IPS-NIHi11 (cell line): ENCODE data around the gene MAP3K2.

Experiments
- DNase-seq: peaks from one replicate; pipeline ENCODE4 v3.0.0; 2012; ENCODE audit warnings: mixed read lengths, low spot score

Gene MAP3K2

DNA sequence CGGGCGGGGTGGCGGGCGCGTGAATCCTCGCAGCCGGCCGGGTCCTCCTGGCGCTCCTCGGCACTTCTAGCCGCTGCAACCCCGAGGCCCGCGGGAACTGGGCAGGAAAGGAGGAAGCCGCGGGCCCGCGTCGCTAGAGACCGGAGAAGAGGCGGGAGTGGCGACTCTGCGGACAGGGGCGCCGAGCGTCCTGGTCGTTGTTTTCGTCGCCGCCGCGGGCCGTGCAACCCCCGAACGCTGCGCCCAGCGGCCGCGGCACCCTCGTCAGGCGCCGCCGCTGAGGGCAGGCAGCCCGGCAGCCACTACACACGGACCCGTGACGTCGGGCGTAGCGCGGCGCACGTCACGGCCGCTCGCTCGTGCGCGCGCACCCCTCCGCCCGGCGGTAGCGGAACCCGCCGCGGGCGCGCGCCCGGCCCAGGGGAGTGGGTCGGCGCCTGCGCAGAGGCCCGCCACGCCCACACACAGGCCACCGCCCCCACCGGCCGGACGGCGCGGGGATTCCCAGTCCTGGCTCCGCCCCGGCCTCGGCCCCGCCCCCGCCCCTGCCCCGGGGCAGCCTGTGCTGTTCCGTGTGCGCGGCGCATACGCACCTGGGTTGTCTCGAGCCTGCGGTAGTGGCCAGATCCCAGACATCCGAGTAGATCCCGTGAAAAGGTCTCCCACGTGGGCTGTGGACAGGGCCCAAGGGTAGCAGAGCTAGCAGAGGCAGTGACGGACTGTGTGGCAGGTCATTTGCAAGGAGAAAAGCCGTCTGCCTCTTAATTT is at the start of gene MAP3K2:
TSS of gene MAP3K2 (minus strand) at position 321 of the 768 bp plus-strand sequence. CDS start 44,846 bp downstream, outside the sequence.
- peak; percentile 99 for DNase-seq

GRCh38 chr2:127437056-127437455 is 49.3 kb upstream of the MAP3K2 start:
- no peak for DNase-seq

- no peak for DNase-seq
Observed at GRCh38 chr2:127434515-127434914, 46.7 kb upstream of the MAP3K2 start.

DNA sequence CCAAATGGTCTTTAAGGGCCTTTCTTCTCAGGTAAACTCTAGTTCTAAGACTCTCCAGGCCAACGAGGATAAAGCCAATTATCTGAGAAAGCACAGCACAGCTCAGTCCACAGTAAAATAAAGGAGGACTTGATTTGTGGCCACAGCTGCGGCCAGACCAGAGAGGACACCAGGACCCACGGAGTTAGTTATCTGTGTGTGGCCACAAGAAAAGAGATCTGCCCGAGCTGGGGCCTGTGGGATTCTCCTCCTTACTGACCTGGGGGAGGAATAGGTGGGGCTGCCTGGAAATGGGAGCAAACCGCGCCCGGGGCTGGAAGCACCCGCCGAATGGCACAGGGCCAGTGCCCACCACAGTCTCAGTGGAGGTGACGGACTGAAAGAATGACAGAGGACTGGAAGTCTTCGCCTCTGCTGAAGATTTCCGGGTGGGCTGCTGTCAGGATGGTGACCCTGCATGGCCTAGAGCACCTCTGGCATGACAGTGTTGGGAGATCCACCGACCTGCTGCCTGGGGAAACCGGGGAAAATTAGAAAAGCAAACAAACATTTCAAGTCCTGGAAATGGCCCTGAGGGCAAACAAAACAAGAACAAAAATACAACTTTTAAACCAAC is 43.7 kb upstream of the MAP3K2 start:
- DNase-seq, result no peak

GRCh38 chr2:127429844-127430425 is 42.2 kb upstream of the MAP3K2 start:
- DNase-seq, result no peak

DNA sequence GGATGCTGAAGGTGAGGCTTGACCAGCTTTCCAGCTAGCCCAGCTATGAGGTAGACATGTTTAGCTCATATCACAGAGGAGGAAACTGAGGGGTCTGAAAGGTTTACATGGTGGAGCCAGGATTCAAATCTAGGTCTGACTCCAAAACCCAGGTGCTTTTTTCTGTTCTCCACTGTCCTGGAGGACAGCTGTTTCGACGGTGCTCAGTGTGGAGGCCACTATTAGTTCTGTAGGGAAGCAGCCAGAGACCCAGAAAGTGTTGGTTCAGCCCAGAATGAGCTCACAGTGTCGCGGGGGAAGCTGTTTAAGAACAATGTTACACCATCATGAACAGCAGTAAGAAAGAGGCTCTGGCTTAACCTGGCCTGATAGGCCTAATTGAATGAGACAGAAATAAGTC is 41.5 kb upstream of the MAP3K2 start:
- DNase-seq, result no peak

- no peak for DNase-seq
Observed at GRCh38 chr2:127428815-127429109, 41.0 kb upstream of the MAP3K2 start.

DNA sequence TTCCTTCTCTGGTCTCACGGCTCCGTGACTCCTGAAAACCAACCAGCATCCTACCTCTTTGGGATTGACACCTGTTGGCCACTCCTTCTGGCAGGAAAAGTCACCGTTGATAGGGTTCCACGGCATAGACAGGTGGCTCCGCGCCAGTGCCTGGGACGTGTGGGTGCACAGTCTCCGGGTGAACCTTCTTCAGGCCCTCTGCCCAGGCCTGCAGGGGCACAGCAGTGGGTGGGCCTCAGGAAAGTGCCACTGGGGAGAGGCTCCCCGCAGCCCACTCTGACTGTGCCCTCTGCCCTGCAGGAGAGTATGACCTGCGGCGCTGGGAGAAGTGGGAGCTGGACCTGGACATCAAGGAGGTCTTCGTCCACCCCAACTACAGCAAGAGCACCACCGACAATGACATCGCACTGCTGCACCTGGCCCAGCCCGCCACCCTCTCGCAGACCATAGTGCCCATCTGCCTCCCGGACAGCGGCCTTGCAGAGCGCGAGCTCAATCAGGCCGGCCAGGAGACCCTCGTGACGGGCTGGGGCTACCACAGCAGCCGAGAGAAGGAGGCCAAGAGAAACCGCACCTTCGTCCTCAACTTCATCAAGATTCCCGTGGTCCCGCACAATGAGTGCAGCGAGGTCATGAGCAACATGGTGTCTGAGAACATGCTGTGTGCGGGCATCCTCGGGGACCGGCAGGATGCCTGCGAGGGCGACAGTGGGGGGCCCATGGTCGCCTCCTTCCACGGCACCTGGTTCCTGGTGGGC is 40.5 kb upstream of the MAP3K2 start:
- DNase-seq, result no peak

GRCh38 chr2:127427376-127428056 is 39.7 kb upstream of the MAP3K2 start:
- no peak for DNase-seq

DNA sequence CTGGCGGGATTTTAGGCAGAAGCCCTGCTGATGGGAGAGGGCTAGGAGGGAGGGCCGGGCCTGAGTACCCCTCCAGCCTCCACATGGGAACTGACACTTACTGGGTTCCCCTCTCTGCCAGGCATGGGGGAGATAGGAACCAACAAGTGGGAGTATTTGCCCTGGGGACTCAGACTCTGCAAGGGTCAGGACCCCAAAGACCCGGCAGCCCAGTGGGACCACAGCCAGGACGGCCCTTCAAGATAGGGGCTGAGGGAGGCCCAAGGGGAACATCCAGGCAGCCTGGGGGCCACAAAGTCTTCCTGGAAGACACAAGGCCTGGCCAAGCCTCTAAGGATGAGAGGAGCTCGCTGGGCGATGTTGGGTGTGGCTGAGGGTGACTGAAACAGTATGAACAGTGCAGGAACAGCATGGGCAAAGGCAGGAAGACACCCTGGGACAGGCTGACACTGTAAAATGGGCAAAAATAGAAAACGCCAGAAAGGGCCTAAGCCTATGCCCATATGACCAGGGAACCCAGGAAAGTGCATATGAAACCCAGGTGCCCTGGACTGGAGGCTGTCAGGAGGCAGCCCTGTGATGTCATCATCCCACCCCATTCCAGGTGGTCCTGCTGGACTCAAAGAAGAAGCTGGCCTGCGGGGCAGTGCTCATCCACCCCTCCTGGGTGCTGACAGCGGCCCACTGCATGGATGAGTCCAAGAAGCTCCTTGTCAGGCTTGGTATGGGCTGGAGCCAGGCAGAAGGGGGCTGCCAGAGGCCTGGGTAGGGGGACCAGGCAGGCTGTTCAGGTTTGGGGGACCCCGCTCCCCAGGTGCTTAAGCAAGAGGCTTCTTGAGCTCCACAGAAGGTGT is 39.0 kb upstream of the MAP3K2 start:
- DNase-seq, result no peak

DNA sequence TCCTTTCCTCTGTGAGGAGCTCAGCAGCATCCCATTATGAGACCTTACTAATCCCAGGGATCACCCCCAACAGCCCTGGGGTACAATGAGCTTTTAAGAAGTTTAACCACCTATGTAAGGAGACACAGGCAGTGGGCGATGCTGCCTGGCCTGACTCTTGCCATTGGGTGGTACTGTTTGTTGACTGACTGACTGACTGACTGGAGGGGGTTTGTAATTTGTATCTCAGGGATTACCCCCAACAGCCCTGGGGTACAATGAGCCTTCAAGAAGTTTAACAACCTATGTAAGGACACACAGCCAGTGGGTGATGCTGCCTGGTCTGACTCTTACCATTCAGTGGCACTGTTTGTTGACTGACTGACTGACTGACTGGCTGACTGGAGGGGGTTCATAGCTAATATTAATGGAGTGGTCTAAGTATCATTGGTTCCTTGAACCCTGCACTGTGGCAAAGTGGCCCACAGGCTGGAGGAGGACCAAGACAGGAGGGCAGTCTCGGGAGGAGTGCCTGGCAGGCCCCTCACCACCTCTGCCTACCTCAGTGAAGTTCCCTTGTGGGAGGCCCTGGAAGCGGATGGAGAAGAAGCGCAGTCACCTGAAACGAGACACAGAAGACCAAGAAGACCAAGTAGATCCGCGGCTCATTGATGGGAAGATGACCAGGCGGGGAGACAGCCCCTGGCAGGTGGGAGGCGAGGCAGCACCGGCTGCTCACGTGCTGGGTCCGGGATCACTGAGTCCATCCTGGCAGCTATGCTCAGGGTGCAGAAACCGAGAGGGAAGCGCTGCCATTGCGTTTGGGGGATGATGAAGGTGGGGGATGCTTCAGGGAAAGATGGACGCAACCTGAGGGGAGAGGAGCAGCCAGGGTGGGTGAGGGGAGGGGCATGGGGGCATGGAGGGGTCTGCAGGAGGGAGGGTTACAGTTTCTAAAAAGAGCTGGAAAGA is 38.0 kb upstream of the MAP3K2 start:
- no peak for DNase-seq

GRCh38 chr2:127424598-127425520 is 37.1 kb upstream of the MAP3K2 start:
- no peak for DNase-seq

DNA sequence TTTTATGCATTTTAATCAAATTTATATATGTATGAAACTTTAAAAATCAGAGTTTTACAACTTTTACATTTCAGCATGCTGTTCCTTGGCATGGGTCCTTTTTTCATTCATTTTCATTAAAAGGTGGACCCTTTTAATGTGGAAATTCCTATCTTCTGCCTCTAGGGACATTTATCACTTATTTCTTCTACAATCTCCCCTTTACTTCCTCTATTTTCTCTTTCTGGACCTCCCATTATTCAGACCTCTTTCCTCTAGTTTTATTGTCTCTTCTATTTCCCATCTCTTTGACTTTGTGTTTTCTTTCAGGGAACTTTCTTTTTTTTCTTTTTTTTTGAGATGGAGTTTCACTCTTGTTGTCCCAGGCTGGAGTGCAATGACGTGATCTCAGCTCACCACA is 36.1 kb upstream of the MAP3K2 start:
- DNase-seq, result no peak

DNA sequence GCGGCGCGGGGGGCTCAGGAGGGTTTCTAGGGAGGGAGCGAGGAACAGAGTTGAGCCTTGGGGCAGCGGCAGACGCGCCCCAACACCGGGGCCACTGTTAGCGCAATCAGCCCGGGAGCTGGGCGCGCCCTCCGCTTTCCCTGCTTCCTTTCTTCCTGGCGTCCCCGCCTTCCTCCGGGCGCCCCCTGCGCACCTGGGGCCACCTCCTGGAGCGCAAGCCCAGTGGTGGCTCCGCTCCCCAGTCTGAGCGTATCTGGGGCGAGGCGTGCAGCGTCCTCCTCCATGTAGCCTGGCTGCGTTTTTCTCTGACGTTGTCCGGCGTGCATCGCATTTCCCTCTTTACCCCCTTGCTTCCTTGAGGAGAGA is 35.7 kb upstream of the MAP3K2 start:
- DNase-seq, result no peak

DNA sequence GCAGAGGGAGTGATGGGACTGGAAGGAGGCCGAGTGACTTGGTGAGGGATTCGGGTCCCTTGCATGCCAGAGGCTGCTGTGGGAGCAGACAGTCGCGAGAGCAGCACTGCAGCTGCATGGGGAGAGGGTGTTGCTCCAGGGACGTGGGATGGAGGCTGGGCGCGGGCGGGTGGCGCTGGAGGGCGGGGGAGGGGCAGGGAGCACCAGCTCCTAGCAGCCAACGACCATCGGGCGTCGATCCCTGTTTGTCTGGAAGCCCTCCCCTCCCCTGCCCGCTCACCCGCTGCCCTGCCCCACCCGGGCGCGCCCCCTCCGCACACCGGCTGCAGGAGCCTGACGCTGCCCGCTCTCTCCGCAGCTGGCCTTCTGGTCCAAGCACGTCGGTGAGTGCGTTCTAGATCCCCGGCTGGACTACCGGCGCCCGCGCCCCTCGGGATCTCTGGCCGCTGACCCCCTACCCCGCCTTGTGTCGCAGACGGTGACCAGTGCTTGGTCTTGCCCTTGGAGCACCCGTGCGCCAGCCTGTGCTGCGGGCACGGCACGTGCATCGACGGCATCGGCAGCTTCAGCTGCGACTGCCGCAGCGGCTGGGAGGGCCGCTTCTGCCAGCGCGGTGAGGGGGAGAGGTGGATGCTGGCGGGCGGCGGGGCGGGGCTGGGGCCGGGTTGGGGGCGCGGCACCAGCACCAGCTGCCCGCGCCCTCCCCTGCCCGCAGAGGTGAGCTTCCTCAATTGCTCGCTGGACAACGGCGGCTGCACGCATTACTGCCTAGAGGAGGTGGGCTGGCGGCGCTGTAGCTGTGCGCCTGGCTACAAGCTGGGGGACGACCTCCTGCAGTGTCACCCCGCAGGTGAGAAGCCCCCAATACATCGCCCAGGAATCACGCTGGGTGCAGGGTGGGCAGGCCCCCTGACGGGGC is 35.0 kb upstream of the MAP3K2 start:
- DNase-seq, result peak; percentile 79

DNA sequence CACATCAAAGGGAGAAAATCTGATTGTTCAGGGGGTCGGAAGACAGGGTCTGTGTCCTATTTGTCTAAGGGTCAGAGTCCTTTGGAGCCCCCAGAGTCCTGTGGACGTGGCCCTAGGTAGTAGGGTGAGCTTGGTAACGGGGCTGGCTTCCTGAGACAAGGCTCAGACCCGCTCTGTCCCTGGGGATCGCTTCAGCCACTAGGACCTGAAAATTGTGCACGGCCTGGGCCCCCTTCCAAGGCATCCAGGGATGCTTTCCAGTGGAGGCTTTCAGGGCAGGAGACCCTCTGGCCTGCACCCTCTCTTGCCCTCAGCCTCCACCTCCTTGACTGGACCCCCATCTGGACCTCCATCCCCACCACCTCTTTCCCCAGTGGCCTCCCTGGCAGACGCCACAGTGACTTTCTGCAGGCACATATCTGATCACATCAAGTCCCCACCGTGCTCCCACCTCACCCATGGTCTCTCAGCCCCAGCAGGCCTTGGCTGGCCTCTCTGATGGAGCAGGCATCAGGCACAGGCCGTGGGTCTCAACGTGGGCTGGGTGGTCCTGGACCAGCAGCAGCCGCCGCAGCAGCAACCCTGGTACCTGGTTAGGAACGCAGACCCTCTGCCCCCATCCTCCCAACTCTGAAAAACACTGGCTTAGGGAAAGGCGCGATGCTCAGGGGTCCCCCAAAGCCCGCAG is 34.2 kb upstream of the MAP3K2 start:
- DNase-seq, result no peak

DNA sequence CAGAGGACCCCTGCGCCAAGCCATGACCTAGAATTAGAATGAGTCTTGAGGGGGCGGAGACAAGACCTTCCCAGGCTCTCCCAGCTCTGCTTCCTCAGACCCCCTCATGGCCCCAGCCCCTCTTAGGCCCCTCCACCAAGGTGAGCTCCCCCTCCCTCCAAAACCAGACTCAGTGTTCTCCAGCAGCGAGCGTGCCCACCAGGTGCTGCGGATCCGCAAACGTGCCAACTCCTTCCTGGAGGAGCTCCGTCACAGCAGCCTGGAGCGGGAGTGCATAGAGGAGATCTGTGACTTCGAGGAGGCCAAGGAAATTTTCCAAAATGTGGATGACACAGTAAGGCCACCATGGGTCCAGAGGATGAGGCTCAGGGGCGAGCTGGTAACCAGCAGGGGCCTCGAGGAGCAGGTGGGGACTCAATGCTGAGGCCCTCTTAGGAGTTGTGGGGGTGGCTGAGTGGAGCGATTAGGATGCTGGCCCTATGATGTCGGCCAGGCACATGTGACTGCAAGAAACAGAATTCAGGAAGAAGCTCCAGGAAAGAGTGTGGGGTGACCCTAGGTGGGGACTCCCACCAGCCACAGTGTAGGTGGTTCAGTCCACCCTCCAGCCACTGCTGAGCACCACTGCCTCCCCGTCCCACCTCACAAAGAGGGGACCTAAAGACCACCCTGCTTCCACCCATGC is 33.5 kb upstream of the MAP3K2 start:
- no peak for DNase-seq
